Adrenal gland (tissue), 12 donors: ENCODE results near the gene KIF18A. TPM values are rescaled to one million over a fixed set of nuclear protein-coding genes. Genes with fewer than 3 reads are reported as not detected.

Experiments
- DNase-seq, 7 donors: peaks; one replicate each; pipeline ENCODE4 v3.0.0-alpha.2; 2019 to 2020
- H3K27ac ChIP-seq, 5 donors: fragments of 200-600 bp; sonication (generic) in 4 of 5; 1 replicate in 3 of 5; 2 replicates in 2 of 5; pipeline versions ENCODE4 v1.5.1 to v1.8.0; 2016 to 2020; ENCODE audit warnings: mild to moderate bottlenecking in 1 of 5
- H3K27me3 ChIP-seq: fragments of 200-600 bp; 2 replicates; pipeline ENCODE4 v1.8.0; 2021
- H3K36me3 ChIP-seq, 2 donors: fragments of 200-600 bp; replicated peaks in 1 of 2; 1 replicate in 1 of 2; 2 replicates in 1 of 2; pipeline versions ENCODE4 v1.5.1 to v1.8.0; 2018 to 2022
- H3K4me1 ChIP-seq, 2 donors: fragments of 200-600 bp; replicated peaks in 1 of 2; 1 replicate in 1 of 2; 2 replicates in 1 of 2; pipeline versions ENCODE4 v1.5.1 to v1.8.0; 2018 to 2021
- H3K4me3 ChIP-seq, 4 donors: fragments of 200-600 bp; sonication (generic) in 3 of 4; one replicate each; pipeline ENCODE4 v1.5.1; 2016 to 2018
- H3K9me3 ChIP-seq, 3 donors: fragments of 200-600 bp; sonication (generic) in 1 of 3; replicated peaks in 1 of 3; 1 replicate in 2 of 3; 2 replicates in 1 of 3; pipeline versions ENCODE4 v1.5.1 to v1.8.0; 2016 to 2021
- CTCF ChIP-seq, 6 experiments: fragments of 450-650 bp in 4 of 6; fragments of 200-600 bp in 2 of 6; sonication (generic) in 1 of 6; IDR thresholded peaks; 1 replicate in 5 of 6; 2 replicates in 1 of 6; pipeline versions ENCODE4 v1.5.1 to v1.8.0; 2016 to 2021; ENCODE audit warnings: antibody characterized with exemption in 6 of 6, mild to moderate bottlenecking in 2 of 6, moderate library complexity in 1 of 6
- POLR2A ChIP-seq, 2 donors: fragments of 450-650 bp; IDR thresholded peaks; one replicate each; pipeline ENCODE4 v1.6.1; 2017; ENCODE audit warnings: antibody characterized with exemption in 2 of 2, mild to moderate bottlenecking in 2 of 2, moderate library complexity in 1 of 2
- WGBS, 4 donors: extraction: QIAGEN DNeasy Blood & Tissue Kit in 2 of 4; methylation state at CpG; one replicate each; pipeline versions ENCODE4 v1.1.5 to v1.1.7; 2013 to 2017; 5-methylcytosine and 5-hydroxymethylcytosine counted together
- intact Hi-C, 2 donors: fragments of 100-400 bp; cut with DNase I; formaldehyde crosslinking; loops; one replicate each; pipeline versions ENCODE4 v1.14.1 to v1.15.0; 2022 to 2023
- polyA plus RNA-seq, 3 donors: library from polyadenylated mRNA; stranded (reverse); fragments of 200-250 nt in 2 of 3; fragments of 350-450 nt in 1 of 3; fragmentation: Illumina TruSeq in 1 of 3; extraction: RNeasy Lipid Tissue Mini Kit (QIAGEN cat#74804) in 1 of 3; gene quantifications; one replicate each; pipeline ENCODE4 v1.2.3, GENCODE V29; 2013 to 2014
- total RNA-seq, 9 donors: library from RNA; depleted of rRNA in 4 of 9; stranded (reverse); fragments of >200 nt in 4 of 9; fragments of 120-200 nt in 1 of 9; fragmentation: NEBNext Ultra II Directional in 1 of 9; extraction: Animal tissue kit (Norgen Biotek cat#: 25700) in 1 of 9; gene quantifications; one replicate each; pipeline versions ENCODE4 v1.1.0 to v1.2.4, GENCODE V29; 2013 to 2023
- donor health status: healthy with polysubstance abuse.
- donor health status: Bipolar disorder and iron deficiency.
- donor health status: DM: yes; HTN: yes; CAD: no.
- donor health status: DM: no; HTN: no; CAD: no.
- donor health status: DM: no; HTN: no; CAD: no.
- donor health status: DM: yes; HTN: yes; CAD: no.

KIF18A gene
- total and polyA plus RNA-seq, 12 donors: 0.13 to 7.3 (median 0.57) TPM; not detected in 2

- WGBS, 4 donors: 90 to 95% (median 92%) methylated on average over 2 of the region's 2 CpGs
- intact Hi-C loops: no loop called here
- no peaks in the 10 kb centered on the region for H3K9me3 ChIP-seq
- no peak for DNase-seq
- TF ChIP-seq CTCF (IDR thresholded peaks at IDR 0.05): no peak
- TF ChIP-seq POLR2A (IDR thresholded peaks at IDR 0.05): no peak
- H3K27me3 ChIP-seq: no peaks in the 10 kb centered on the region
- H3K36me3 ChIP-seq: no peaks in the 10 kb centered on the region
- H3K27ac ChIP-seq: no peak overlapping the region
- H3K4me3 ChIP-seq: no peak overlapping the region
- no peaks in the 10 kb centered on the region for H3K4me1 ChIP-seq
These were observed 81.2 kb downstream of the KIF18A start for GRCh38 chr11:28026634-28027290.

DNA sequence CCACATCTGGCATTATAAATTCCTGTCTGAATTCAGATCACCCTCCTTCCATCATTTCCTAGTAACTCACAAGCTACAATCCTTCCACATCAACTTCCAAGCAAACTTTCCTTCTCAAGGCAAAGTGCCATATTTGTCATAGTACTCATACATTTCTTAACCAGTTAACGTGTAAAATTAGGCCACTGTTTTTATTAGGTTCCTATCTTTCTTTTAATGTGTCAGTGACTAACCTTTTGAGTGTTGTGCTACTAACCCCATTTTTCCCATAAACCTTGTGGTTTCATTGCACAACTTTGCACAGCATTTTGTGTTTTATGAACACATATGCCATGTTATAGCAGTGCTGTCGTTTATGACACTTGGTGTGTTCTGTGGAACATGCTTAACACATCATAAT is 90.1 kb downstream of the KIF18A start:
- no peak overlapping the region for H3K27ac ChIP-seq
- H3K27me3 ChIP-seq: no peaks in the 10 kb centered on the region
- DNase-seq: no peak
- TF ChIP-seq CTCF (IDR thresholded peaks at IDR 0.05): no peak
- no peak for TF ChIP-seq POLR2A (IDR thresholded peaks at IDR 0.05)
- no peaks in the 10 kb centered on the region for H3K9me3 ChIP-seq
- intact Hi-C loops: no loop called here
- no peaks in the 10 kb centered on the region for H3K36me3 ChIP-seq
- WGBS, 4 donors: 88 to 93% (median 90%) methylated on average over 2 of the region's 2 CpGs
- H3K4me3 ChIP-seq: no peak overlapping the region
- H3K4me1 ChIP-seq: no peaks in the 10 kb centered on the region

- no peaks in the 10 kb centered on the region for H3K4me1 ChIP-seq
- no peaks in the 10 kb centered on the region for H3K27me3 ChIP-seq
- no peak for TF ChIP-seq CTCF (IDR thresholded peaks at IDR 0.05)
- intact Hi-C loops: no loop called here
- H3K4me3 ChIP-seq: no peak overlapping the region
- no peaks in the 10 kb centered on the region for H3K36me3 ChIP-seq
- DNase-seq: no peak
- H3K27ac ChIP-seq: no peak overlapping the region
- no peaks in the 10 kb centered on the region for H3K9me3 ChIP-seq
- 88 to 92% (median 90%) methylated on average over 4 of the region's 4 CpGs for WGBS, 4 donors
These were observed 96.1 kb downstream of the KIF18A start for GRCh38 chr11:28011813-28012212.

- no peak for DNase-seq
- Histone ChIP-seq H3K9me3 (no peaks in the 10 kb centered on the region), H3K27ac (no peak overlapping the region), H3K4me1 (no peaks in the 10 kb centered on the region), H3K4me3 (no peak overlapping the region), H3K36me3 (no peaks in the 10 kb centered on the region), H3K27me3 (no peaks in the 10 kb centered on the region)
- TF ChIP-seq CTCF (IDR thresholded peaks at IDR 0.05): no peak
- TF ChIP-seq POLR2A (IDR thresholded peaks at IDR 0.05): no peak
- intact Hi-C loops: no loop called here
- WGBS, 4 donors: 63 to 80% (median 74%) methylated on average over 1 of the region's 1 CpG
These were observed 98.0 kb downstream of the KIF18A start for GRCh38 chr11:28009996-28010395.
